Endothelial cell (in vitro differentiated cells): Measurements from ENCODE around the gene CREB5. TPM values are rescaled to one million over a fixed set of nuclear protein-coding genes. Genes with fewer than 3 reads are reported as not detected.
"Not testable (repeated sequence)": the region's sequence is repeated elsewhere in the genome, so short reads cannot be mapped to it uniquely, and the experiment has no call there.

Experiments
- DNase-seq: peaks from one replicate; pipeline ENCODE4 v3.0.0; 2021; ENCODE audit warnings: low spot score
- H3K27ac Mint-ChIP-seq: one replicate; pipeline ENCODE4 v1.8.0; 2021; ENCODE audit warnings: mixed read lengths, inconsistent platforms; ENCODE audit not compliant: unreplicated experiment
- H3K27me3 Mint-ChIP-seq: one replicate; pipeline ENCODE4 v1.8.0; 2021; ENCODE audit warnings: mild to moderate bottlenecking, moderate library complexity, mixed read lengths, inconsistent platforms; ENCODE audit not compliant: unreplicated experiment
- H3K36me3 Mint-ChIP-seq: one replicate; pipeline ENCODE4 v1.8.0; 2021; ENCODE audit warnings: mild to moderate bottlenecking, low read depth, mixed read lengths, inconsistent platforms; ENCODE audit not compliant: unreplicated experiment
- H3K4me1 Mint-ChIP-seq: one replicate; pipeline ENCODE4 v1.8.0; 2021; ENCODE audit warnings: mild to moderate bottlenecking, mixed read lengths, inconsistent platforms; ENCODE audit not compliant: unreplicated experiment
- H3K4me3 Mint-ChIP-seq: one replicate; pipeline ENCODE4 v1.8.0; 2021; ENCODE audit warnings: mild to moderate bottlenecking, mixed read lengths, inconsistent platforms; ENCODE audit not compliant: unreplicated experiment
- H3K9me3 Mint-ChIP-seq: one replicate; pipeline ENCODE4 v1.8.0; 2021; ENCODE audit warnings: mixed read lengths, inconsistent platforms; ENCODE audit not compliant: unreplicated experiment
- total RNA-seq: library from RNA; stranded (reverse); fragmentation: NEBNext Ultra II Directional; extraction: Animal tissue kit (Norgen Biotek cat#: 25700); gene quantifications from one replicate; pipeline ENCODE4 v1.2.1, GENCODE V29; 2021; ENCODE audit not compliant: unreplicated experiment
- TF ChIP-seq, protein P1 (sequence below): fragments of 200-600 bp; sonication (generic); IDR thresholded peaks from one replicate; pipeline ENCODE4 v1.5.0; 2021; ENCODE audit warnings: antibody characterized with exemption; ENCODE audit not compliant: unreplicated experiment

CREB5 gene
- total RNA-seq, 1 donor from 2014 or later: 5.6 TPM

DNA sequence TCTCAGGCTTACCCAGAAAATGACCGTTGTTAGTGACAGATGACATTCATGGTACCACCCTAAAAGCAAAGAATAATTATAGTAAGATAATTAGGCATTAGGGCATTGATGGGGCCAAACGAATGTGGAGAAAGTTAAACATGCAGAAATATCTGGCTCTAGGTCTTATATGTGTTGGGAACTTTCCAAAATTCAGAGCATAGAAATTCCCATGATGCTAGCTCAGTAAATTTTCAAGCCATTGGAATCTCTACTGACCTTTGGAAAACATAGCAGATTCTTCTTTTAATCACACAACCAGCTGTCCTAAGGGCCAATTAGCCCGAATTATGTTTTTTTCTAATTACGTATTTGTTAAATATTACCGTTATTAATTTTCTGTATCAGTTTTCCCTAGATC, 136.1 kb downstream of the CREB5 start:
- no peak for DNase-seq
- Mint-ChIP-seq H3K4me3 (no peak overlapping the region), H3K27me3 (peaks cover 3% of the 10 kb centered on the region), H3K9me3 (no peaks in the 10 kb centered on the region), H3K4me1 (peaks cover 32% of the 10 kb centered on the region), H3K36me3 (no peaks in the 10 kb centered on the region), H3K27ac (no peak overlapping the region)
- TF ChIP-seq, protein P1, sequence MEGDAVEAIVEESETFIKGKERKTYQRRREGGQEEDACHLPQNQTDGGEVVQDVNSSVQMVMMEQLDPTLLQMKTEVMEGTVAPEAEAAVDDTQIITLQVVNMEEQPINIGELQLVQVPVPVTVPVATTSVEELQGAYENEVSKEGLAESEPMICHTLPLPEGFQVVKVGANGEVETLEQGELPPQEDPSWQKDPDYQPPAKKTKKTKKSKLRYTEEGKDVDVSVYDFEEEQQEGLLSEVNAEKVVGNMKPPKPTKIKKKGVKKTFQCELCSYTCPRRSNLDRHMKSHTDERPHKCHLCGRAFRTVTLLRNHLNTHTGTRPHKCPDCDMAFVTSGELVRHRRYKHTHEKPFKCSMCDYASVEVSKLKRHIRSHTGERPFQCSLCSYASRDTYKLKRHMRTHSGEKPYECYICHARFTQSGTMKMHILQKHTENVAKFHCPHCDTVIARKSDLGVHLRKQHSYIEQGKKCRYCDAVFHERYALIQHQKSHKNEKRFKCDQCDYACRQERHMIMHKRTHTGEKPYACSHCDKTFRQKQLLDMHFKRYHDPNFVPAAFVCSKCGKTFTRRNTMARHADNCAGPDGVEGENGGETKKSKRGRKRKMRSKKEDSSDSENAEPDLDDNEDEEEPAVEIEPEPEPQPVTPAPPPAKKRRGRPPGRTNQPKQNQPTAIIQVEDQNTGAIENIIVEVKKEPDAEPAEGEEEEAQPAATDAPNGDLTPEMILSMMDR: no peak

DNA sequence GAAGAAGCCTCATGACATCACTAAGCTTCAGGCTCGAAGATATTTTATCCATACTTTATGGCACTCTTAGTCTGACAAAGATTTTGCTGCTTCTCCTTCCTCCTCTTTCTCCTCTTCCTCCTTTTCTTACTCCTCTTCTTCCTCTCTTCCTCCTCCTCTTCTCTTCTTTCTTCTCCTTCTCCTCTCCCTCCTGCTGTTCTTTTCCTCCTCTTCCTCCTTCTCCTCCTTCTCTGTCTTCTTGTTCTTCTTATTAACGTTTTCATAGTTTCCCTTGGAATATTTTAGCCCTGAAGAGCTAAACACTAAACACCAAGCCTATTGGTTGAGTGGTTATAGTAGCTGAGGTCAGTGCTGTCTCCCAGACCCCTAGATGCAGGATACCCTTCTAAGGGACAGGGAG, 137.7 kb downstream of the CREB5 start:
- Mint-ChIP-seq H3K4me1 (peaks cover 42% of the 10 kb centered on the region), H3K27ac (no peak overlapping the region), H3K27me3 (peaks cover 3% of the 10 kb centered on the region), H3K4me3 (no peak overlapping the region), H3K36me3 (no peaks in the 10 kb centered on the region), H3K9me3 (no peaks in the 10 kb centered on the region)
- TF ChIP-seq, protein P1: no peak
- no peak for DNase-seq

DNA sequence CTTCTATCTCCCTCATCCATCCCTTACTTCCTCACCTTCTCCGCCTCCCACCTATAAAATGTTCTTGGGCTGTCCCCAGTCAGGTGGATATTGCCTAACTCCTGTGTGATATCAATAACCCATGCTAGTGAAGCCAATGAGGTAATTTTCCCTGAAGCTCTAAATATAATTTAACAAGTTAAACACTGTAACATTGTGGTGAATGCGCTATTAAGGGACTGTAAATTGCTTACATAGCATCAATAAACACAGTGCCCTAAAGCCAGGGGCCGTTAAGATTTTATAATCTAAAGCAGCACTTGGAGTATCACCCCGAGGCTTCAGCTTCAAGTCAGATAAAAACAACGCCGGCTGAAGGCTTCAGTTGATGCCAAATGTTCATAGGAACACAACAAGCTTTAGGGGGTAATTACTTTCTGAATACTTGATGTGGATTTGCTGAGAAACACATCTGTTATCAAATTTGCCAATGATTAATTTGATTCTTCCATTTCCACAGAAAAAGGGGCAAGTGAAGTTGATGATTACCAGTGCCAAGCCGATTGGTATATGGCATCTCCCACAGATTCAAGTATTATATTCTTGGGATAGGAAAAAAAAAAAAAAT, 138.4 kb downstream of the CREB5 start:
- peaks cover 3% of the 10 kb centered on the region for H3K27me3 Mint-ChIP-seq
- TF ChIP-seq, protein P1: no peak
- H3K27ac Mint-ChIP-seq: no peak overlapping the region
- no peaks in the 10 kb centered on the region for H3K36me3 Mint-ChIP-seq
- no peak overlapping the region for H3K4me3 Mint-ChIP-seq
- no peaks in the 10 kb centered on the region for H3K9me3 Mint-ChIP-seq
- H3K4me1 Mint-ChIP-seq: peaks cover 43% of the 10 kb centered on the region
- no peak for DNase-seq

DNA sequence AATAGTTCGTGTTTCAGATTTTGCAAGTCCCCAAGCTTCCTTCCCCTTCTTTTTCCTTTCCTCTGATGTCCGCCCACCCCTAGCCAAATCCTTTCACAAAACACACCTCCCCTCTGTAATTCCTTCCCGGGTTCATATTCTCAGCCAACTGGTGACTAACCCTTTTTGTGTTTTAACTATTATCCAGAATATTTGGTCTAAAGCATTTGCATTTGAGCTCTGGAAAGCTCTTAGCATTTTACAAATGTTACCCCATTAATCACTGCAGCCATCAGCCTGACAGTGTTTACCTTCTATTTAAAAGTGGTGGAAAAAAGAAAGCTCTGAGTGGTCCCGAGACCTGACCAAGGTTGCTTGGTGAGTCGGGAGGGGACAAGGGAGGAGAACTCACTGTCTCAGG, 139.0 kb downstream of the CREB5 start:
- Mint-ChIP-seq H3K4me3 (no peak overlapping the region), H3K4me1 (peaks cover 45% of the 10 kb centered on the region), H3K27me3 (peaks cover 5% of the 10 kb centered on the region), H3K36me3 (no peaks in the 10 kb centered on the region), H3K9me3 (no peaks in the 10 kb centered on the region), H3K27ac (no peak overlapping the region)
- no peak for DNase-seq
- TF ChIP-seq, protein P1: no peak

DNA sequence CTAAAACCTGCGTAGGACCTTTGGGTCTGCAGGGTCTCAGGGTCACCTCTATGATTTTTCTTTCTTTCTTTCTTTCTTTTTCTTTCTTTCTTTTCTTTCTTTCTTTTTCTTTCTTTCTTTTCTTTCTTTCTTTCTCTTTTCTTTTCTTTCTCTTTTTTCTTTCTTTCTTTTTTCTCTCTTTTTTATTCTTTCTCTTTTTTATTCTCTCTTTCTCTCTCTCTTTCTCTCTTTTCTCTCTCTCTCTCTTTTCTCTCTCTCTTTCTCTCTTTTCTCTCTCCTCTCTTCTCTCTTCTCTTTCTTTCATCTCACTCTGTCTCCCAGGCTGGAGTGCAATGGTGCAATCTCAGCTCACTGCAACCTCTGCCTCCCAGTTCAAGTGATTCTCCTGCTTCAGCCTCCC, 139.4 kb downstream of the CREB5 start:
- H3K9me3 Mint-ChIP-seq, H3K27ac Mint-ChIP-seq, DNase-seq, H3K36me3 Mint-ChIP-seq, H3K27me3 Mint-ChIP-seq, H3K4me3 Mint-ChIP-seq: not testable (repeated sequence)
- peaks cover 49% of the 10 kb centered on the region for H3K4me1 Mint-ChIP-seq
